HG03066 (cell line): Measurements from ENCODE around the gene QRICH2.
"Not testable (repeated sequence)": the region's sequence is repeated elsewhere in the genome, so short reads cannot be mapped to it uniquely, and the experiment has no call there.

Experiments
- ATAC-seq: cut with Tn5 transposase; IDR thresholded peaks from one replicate; pipeline ENCODE4 v1.9.1; 2021; ENCODE audit warnings: low read depth; ENCODE audit not compliant: unreplicated experiment

QRICH2 gene

GRCh38 chr17:76327696-76328095 lies 19.6 kb upstream of the QRICH2 start:
- ATAC-seq, result no peak

GRCh38 chr17:76326306-76326705 lies 18.2 kb upstream of the QRICH2 start:
- no peak for ATAC-seq

DNA sequence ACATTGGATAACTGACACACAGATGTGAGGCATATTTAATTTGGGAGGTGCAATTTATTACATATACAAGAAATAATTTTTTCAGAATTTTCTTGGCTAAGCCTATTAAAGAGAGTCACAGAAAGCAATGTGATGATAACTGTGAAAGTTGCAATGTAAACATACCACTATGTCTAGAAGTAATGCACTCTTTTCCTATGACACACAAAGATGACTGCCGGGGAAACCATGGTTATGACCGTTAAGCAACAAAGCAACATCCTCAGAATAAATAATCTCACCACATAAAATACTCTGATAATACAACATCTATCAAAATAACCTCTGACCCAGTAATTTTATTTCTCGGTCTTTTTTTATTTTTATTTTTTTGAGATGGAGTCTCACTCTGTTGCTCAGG lies 10.5 kb upstream of the QRICH2 start:
- no peak for ATAC-seq

DNA sequence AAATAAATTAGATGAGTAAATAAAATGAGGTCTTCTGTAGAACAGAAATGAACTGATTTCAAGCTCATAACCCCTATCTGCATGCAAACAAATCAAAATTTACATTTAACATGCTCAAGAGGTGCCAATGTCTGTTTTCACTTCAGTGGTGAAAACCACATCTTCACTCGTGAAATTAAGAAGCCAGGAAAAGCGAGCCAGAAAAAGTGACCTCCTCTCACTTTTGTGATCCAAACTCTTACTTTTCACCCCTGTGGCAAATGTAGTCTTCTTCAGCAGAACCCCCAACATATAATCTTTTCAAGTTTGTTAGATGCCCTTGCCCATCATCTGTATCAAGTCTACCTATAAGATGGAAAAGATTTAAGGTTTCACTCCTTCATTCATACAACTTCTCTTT lies 9.5 kb upstream of the QRICH2 start:
- no peak for ATAC-seq

GRCh38 chr17:76314392-76315227 lies 6.5 kb upstream of the QRICH2 start:
- ATAC-seq, result no peak

DNA sequence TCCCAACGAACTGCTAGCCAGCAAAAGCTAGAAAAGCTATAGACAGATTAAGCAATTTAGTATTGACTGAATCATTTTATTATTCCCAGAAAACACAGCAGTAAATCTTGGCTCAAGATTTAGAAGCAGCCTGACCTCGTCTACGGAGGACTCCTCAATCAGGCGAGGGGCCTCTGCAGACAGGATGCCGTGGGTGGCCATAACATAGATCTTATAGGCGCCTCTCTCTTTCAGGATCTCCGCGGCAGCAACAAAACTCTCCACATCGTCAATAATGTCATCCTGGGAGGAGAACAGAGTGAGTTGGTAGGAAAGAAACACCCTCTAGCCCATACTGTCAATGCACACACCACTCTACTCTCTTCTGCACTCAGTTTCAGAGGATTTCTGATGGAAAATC lies 4.7 kb upstream of the QRICH2 start:
- ATAC-seq, result no peak

DNA sequence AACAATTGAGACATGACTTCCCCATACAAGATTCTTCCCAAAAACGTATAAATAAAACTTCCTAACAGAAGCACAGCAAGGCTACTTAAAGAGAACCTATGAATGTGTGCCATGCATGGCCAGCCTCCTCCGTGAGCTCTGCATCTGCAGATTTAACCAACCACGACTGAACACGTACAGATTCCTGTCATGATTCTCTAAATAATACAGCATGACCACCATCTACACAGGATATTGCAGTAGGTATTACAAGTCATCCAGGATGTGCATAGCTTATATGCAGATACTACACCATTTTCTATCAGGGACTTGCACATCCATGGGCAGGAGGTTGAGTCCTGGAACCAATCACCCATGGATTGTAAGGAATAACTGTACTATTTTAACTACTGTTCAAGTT lies 1.4 kb upstream of the QRICH2 start:
- no peak for ATAC-seq

- no peak for ATAC-seq
Observed at GRCh38 chr17:76307299-76307965, 644 bp downstream of the QRICH2 start.

DNA sequence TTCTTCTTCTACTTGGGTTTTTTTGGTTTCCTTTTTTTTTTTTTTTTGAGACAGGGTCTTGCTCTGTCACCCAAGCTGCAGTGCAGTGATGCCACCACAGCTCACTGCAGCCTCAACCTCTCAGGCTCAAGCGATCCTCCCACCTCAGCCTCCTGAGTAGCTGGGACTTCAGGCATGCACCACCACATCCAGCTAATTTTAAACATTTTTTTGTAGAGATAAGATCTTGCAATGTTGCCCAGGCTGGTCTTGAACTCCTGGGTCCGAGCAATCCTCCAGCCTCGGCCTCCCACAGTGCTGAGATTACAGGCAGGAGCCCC lies 3.0 kb downstream of the QRICH2 start:
- ATAC-seq, result not testable (repeated sequence)

DNA sequence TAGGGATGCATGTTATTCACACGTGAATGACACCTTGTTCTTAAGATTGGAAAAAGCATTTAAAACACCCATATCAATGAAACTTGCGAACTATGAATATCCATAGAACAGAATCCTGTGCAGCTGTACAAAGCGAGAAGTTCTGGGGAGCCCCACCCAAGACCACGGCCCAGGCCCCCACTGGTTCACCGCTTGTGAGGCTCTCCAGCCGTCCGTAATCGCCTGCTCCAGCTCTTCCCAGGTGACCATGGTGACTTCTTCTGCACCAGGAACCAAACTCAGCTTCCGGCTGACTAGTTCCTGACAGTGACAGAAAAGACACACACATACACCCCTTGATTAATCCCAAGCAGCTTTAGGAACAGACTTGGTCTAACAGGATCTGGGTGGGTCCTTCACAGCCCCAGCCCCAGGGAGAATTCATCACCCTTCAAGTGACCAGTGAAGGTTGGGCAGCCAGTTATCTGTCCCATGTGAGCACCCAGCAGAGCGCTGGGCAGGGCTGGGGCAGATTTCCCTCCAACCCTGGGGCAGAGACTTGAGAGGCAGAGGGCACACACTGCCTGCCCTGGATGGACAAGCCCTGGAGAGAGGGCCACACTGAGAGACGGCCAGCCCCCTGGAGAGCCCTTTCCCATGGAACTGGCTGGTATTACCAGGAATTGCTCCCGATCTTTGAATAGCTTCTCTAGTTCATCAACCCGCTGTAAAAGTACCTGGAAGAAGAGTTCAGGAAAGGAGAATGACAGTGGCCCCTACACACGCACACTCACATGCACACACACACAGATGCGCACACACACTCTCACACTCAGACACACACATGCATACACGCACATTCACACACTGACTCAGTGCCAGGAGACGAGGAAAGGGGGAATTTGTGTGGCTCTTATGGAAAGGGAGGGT lies 3.6 kb downstream of the QRICH2 start:
- no peak for ATAC-seq

DNA sequence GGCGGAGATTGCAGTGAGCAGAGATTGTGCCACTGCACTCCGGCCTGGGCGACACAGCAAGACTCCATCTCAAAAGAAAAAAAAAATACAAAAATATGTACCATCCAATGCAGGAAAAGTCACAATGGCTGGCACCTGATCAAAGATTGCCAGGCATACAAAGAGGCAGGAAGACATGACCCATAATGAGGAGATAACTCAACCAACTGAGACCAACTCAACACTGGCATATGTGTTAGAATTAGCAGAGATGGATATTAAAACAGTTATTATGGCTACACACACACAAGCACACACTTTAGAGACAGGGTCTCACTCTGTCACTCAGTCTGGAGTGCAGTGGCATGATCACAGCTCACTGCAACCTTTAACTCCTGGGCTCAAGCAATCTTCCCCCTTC lies 10.6 kb downstream of the QRICH2 start:
- no peak for ATAC-seq

- ATAC-seq, result no peak
Observed at GRCh38 chr17:76296889-76297288, 11.2 kb downstream of the QRICH2 start.

DNA sequence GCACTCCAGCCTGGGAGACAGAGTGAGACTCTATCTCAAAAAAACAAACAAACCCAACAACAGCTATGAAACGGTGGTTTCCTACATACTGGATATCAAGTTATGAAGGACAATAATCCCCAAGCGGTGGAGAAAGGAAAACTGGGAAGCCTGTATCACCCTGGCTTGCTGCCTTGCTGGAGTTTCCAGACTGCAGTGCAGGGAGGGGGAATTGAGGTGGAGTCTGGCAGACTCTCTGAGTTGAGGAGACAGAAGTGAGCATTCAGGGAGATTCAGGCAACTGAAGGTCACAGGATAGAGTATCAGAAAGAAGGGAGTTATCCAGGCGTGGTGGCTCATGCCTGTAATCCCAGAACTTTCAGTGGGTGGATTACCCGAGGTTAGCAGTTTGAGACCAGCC lies 11.9 kb downstream of the QRICH2 start:
- no peak for ATAC-seq

DNA sequence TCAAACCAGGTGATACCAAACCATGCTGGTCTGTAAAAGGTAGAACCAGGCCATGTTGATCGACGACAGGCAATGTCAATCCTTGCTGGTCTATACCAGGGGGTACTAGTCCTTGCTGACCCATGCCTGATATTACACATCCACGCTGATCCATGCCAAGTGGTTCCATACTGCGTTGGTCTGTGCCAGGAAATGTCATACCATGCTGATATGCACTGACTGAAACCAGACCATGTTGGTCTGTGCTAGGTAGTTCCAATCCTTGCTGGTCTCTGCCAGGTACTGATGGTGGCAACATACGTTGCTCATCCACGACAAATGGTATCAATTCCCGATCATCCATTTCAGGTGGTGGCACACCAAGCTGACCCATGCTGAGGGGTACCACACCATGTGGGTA lies 15.0 kb downstream of the QRICH2 start:
- no peak for ATAC-seq

GRCh38 chr17:76292567-76292966 lies 15.5 kb downstream of the QRICH2 start:
- no peak for ATAC-seq

DNA sequence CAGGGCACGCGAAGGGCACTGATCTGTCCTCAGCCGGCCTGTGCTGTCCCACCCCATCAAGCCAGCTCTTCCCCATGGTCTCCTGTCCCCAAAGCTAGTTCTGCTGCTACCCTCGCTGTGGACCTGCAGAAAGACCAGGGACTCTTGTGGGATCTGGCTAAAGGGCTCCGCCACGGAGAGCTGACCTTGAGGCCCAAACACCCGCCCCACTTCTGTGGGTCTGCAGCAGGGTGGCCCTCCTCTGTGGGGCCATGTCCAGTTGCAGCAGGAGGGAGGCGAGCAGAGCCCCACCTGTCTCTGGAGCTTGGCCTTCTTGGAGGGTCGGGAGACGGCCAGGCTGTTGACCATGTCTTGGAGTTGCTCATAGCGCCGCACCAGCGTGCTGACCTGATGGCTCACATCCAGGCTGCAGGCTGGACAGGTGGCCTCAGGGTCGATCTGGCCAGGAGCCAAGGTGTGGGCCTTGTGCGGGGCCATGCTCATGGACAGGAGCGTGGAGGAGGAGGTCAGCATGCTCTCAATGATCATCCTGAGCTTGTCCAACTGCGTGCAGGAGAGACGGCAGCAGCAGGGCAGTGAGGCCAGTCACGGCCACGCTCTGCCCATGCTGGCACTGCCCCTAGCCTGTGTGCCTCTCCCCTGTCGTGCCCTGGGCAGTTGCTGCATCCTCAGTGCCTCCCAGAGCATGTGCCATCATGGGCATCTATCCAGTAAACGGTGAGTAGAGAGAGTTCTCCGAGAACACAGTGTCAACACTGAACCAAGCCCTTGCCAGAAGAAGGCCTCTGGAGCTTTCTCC lies 26.3 kb downstream of the QRICH2 start:
- ATAC-seq, result no peak

GRCh38 chr17:76280650-76281049 lies 27.4 kb downstream of the QRICH2 start:
- no peak for ATAC-seq

DNA sequence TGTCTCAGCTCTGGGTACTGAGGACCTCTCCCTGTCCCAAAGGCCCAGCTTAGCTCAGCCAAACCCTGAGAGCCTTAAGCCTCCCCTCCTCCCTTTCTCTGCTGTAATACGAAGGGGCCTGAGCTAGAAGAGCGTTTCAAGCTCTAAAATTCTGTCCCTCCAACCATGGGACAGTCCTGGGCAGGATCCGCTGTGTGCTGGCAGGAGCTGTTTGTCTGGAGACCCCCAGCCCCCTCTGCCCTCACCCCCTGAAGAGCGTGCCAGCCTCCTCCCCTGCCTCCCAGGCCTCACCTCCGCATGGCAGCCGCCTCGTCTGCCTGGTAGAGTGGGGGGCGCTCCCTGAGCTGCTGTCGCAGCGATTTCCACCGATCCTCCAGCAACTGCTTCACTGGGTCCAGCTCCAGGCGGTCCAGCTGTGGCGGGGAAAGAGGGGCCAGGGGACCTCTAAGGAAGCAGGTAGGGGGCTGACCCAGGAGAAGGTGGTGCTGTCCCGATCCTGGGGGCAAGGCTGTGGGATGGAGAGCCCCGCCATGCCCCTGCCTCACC lies 28.3 kb downstream of the QRICH2 start:
- no peak for ATAC-seq

DNA sequence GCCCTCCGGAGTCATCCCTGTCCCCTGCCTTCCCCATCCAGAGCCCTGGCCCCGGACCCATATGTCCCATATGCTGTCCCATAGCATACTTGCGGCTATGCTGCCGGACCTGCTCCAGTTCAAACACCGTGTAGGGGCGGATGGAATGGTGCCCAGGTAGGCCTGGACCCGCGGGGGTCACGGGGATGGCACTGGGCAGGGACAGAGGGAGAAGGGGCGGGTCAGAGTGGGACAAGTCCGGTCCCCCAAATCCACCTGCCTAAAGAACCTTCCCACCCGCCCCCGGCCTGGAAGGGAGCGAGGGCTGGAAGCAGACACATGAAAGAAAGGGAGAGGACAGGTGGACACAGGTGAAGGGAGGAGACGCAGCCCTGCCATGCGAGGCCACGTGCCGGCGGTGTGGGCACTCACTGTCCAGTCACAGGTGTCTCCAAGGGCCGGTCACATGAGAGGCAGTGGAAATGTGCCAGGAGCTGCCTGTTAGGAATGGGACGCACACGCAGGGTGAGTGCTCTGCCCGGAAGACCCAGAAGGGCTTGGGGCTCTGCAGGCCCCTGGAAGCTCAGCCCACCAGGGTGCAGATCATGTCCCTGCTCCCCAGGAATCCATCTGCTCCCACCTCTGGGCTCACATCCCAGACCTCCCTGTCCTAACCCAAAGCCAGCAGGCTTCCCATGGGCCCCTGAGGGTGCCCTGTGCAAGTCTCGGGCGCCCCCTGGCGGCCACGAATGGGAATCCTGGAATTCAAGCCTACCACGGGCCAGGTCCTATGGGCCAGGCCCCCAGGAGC lies 28.9 kb downstream of the QRICH2 start:
- no peak for ATAC-seq
